ENCODE results near the gene UFSP2.

DNA sequence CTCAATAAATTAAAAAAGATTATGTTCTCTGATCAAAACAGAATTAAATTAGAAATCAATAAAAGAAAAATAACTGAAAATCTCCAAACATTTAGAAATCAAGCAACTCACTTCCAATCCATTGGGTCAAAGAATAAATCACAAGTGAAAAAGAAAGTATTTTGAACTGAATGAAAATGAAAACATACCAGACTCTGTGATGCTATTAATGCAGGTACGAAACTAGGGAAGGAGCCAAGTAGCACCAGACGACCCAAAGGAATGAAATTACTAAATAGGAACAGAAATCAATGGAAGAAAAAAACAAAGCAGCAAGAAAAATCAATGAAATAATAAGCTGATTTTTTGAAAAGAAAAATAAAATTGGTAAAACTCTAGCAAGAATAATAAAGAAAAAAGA is 30.4 kb upstream of the UFSP2 start:
- no peak for TF ChIP-seq POLR2A (IDR thresholded peaks at IDR 0.05; ENCODE audit: low read length)
- TF ChIP-seq GATA1 (IDR thresholded peaks at IDR 0.05; ENCODE audit: low read depth, low read length), result no peak

Measured in erythroblast (primary cell).